Astrocyte (in vitro differentiated cells and primary cell): ENCODE data around the gene DNAAF2.

Source experiments
- EZH2 ChIP-seq: IDR thresholded peaks from 2 replicates; pipeline ENCODE4 v1.6.1; 2012; ENCODE audit warnings: mild to moderate bottlenecking, low read length, inconsistent platforms; ENCODE audit not compliant: insufficient read depth
- TF ChIP-seq, protein P1 (sequence below): IDR thresholded peaks from 2 replicates; pipeline ENCODE4 v1.5.1; 2011; ENCODE audit warnings: low read depth, mild to moderate bottlenecking, inconsistent platforms, low read length, moderate library complexity; ENCODE audit not compliant: insufficient read depth

DNA sequence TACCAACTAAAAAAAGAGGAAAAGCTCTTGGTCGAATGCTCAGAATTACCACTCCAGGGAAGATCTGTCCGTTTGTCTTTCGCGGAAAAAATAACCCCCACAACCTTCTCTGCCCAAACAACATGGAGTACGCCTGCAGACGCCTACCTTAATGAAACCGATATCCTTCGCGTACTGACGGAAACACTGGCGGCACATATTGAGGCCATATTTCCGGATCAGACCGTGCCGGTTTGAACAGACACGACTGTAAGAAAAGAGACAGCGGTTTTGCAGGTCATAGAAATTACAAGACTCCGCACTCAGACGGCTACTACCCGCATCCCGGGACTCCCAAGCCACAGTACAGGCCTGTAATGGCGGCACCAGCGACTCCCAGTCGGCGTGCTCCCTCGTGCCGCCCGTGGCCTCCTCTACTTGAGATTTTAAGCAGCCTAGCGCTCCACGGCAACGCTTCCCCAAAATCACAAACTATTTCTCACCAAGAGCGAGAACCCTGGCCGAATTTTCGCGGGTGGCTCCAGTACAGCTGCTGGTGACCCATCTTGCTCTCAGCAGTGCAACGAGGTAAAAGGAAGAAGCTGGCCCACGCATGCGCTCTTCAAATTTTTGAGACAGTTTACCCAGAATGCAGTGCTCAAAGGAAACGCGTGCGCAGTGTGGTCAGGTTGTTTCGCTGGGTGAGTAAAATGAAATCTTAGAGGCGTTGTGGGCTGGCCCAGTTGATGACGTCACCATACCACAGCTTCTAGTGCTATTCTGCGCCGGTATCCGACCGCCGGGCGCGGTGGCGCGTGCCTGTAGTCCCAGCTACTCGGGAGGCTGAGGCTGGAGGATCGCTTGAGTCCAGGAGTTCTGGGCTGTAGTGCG lies 49.0 kb downstream of the DNAAF2 start, which contains the start of gene RPS29:
- TF ChIP-seq, protein P1, sequence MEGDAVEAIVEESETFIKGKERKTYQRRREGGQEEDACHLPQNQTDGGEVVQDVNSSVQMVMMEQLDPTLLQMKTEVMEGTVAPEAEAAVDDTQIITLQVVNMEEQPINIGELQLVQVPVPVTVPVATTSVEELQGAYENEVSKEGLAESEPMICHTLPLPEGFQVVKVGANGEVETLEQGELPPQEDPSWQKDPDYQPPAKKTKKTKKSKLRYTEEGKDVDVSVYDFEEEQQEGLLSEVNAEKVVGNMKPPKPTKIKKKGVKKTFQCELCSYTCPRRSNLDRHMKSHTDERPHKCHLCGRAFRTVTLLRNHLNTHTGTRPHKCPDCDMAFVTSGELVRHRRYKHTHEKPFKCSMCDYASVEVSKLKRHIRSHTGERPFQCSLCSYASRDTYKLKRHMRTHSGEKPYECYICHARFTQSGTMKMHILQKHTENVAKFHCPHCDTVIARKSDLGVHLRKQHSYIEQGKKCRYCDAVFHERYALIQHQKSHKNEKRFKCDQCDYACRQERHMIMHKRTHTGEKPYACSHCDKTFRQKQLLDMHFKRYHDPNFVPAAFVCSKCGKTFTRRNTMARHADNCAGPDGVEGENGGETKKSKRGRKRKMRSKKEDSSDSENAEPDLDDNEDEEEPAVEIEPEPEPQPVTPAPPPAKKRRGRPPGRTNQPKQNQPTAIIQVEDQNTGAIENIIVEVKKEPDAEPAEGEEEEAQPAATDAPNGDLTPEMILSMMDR = no peak
- no peak for TF ChIP-seq EZH2
